GM18870 (cell line): ENCODE measurements around the gene KRTAP4-2.
"Not testable (repeated sequence)": the region's sequence is repeated elsewhere in the genome, so short reads cannot be mapped to it uniquely, and the experiment has no call there.

Experiments
- ATAC-seq: cut with Tn5 transposase; IDR thresholded peaks from one replicate; pipeline ENCODE4 v1.9.1; 2021; ENCODE audit warnings: moderate library complexity; ENCODE audit not compliant: unreplicated experiment

The KRTAP4-2 gene

GRCh38 chr17:41163828-41164227 is 14.2 kb downstream of the KRTAP4-2 start:
- ATAC-seq = no peak

- no peak for ATAC-seq
These were observed 17.4 kb downstream of the KRTAP4-2 start, which contains the start of gene KRTAP4-4 for GRCh38 chr17:41160648-41161047. Gene KRTAP4-4, minus strand, starts transcription at chr17:41160748. Its CDS starts 57 bp downstream, at chr17:41160691.

- ATAC-seq = not testable (repeated sequence)
These were observed 17.8 kb downstream of the KRTAP4-2 start for GRCh38 chr17:41160190-41160589.

- no peak for ATAC-seq
These were observed 24.2 kb downstream of the KRTAP4-2 start for GRCh38 chr17:41153856-41154255.

GRCh38 chr17:41151525-41151924 is 26.5 kb downstream of the KRTAP4-2 start:
- ATAC-seq = no peak

- no peak for ATAC-seq
These were observed 28.0 kb downstream of the KRTAP4-2 start for GRCh38 chr17:41150026-41150425.

GRCh38 chr17:41149652-41149985 is 28.4 kb downstream of the KRTAP4-2 start, which contains the start of gene KRTAP4-5:
Gene KRTAP4-5, minus strand, starts transcription at chr17:41149825. Its CDS starts 58 bp downstream, at chr17:41149767.
- no peak for ATAC-seq

- ATAC-seq = not testable (repeated sequence)
These were observed 28.9 kb downstream of the KRTAP4-2 start for GRCh38 chr17:41148971-41149651.

- no peak for ATAC-seq
These were observed 30.4 kb downstream of the KRTAP4-2 start for GRCh38 chr17:41147531-41148204.

- no peak for ATAC-seq
These were observed 32.8 kb downstream of the KRTAP4-2 start for GRCh38 chr17:41145261-41145660.

GRCh38 chr17:41144846-41145245 is 33.2 kb downstream of the KRTAP4-2 start:
- ATAC-seq = no peak

GRCh38 chr17:41141361-41141760 is 36.7 kb downstream of the KRTAP4-2 start:
- ATAC-seq = no peak

- no peak for ATAC-seq
These were observed 37.5 kb downstream of the KRTAP4-2 start, which contains the start of gene KRTAP4-6 for GRCh38 chr17:41140360-41141131. Gene KRTAP4-6, minus strand, starts transcription at chr17:41140544. Its CDS starts 57 bp downstream, at chr17:41140487.

GRCh38 chr17:41139865-41140264 is 38.2 kb downstream of the KRTAP4-2 start:
- not testable (repeated sequence) for ATAC-seq

- ATAC-seq = no peak
These were observed 43.9 kb downstream of the KRTAP4-2 start for GRCh38 chr17:41133880-41134735.

GRCh38 chr17:41131979-41132378 is 46.0 kb downstream of the KRTAP4-2 start:
- no peak for ATAC-seq
